ENCODE data around the gene ST3GAL4.
A peak's percentile ranks its signal among the peaks of the same experiment; 100 is the strongest.

Gene ST3GAL4

DNA sequence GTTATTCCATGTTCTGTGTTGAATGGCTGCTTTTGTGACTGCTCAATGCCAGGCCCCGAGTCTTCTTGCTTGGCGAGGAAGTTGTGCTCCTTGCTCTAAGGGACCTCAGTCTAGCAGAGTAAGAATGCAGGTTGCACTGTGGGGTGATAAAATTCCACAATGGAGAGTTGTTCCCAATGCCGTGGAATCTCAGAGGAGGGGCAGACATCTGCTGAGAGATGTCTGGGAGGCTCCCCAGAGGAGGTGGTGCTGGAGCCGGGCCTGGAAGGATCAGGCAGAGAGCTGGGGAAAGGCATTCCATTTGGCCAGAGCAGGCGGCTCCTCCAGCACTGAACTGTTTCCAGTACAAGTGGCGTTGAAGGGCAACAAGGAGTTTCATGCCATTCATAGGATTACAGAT is 55.2 kb downstream of the ST3GAL4 start:
- no peak for DNase-seq

DNA sequence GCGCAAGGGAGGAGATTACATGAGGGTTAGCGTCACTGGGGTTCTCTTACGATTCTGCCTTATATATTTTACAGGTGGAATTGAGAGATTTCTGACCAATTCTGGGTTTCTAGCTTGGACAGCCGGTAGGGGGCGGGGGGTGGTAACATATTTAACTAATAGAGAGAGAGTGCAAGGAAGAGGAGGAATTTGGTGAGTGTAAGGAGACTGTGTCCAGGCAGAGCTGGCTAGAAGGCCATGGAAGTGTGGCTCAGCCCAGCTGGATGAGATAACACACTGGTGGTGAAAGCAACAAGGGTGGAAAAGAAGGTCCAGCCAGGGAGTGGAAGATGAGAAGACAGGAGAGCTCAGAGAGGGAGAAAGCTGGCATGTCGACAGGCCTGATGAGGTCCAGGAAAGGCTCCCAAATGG is 56.5 kb downstream of the ST3GAL4 start:
- DNase-seq: no peak

DNA sequence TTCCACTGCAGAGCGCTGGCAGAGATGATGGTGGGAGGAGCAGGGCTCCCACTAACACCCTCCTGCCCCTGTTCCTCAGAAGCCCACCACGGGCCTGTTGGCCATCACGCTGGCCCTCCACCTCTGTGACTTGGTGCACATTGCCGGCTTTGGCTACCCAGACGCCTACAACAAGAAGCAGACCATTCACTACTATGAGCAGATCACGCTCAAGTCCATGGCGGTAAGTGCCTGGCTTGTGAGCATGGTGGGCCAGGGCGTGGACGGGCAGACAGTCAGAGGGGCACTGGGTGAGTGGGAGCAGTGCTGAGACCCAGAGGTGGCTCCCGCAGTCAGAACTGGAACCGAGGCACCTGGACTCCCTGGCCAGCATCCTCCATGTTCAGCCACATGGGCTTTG is 57.9 kb downstream of the ST3GAL4 start:
- no peak for DNase-seq

DNA sequence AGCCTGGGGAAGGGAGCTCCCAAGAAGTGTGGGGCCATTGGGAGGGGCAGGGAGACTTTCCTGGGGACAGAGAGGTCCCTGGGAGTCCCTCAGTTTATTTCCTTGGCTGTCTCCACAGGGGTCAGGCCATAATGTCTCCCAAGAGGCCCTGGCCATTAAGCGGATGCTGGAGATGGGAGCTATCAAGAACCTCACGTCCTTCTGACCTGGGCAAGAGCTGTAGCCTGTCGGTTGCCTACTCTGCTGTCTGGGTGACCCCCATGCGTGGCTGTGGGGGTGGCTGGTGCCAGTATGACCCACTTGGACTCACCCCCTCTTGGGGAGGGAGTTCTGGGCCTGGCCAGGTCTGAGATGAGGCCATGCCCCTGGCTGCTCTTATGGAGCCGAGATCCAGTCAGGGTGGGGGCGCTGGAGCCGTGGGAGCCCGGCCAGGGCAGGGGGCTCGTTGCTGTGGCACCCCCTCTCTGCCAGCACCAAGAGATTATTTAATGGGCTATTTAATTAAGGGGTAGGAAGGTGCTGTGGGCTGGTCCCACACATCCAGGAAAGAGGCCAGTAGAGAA is 58.4 kb downstream of the ST3GAL4 start:
- DNase-seq: no peak

DNA sequence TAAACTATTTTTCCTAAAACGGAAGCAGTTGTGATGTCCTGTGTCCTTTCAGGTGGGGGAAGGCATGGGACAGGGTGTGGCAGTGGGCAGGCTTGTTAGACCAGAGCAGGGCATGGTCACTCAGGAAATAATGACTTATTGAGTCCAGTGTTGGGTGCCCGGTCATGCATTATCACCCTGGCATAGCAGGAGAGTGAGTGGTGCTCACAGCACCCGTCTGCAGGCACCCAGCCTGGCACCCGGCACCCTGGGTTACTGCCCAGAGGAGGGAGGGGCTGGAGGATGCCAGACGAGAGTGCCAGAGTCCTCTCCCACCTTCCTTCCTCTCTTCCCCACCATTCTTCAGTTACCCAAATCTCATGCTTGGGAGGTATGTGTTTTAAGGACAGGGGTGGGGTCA is 59.1 kb downstream of the ST3GAL4 start:
- DNase-seq: no peak

DNA sequence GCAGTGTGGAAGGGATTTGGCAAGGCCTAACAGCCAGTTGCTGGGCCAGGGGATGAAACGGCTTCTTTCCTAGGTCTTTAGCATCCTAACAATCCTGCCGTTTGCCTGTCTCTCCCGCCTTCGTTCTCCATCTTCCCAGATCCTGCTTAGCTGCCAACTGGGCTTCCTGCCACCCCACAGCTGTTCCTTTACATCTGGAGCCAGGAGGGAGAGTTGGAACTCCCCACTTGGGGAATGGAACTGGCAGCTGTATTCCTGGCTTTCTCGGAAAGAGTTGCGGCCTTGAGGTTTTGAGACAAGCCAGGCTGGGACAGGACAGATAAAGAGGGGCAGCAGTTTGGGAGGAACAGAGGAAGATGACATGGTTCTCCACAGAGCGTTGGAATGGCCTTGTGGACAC is 59.6 kb downstream of the ST3GAL4 start:
- no peak for DNase-seq

DNA sequence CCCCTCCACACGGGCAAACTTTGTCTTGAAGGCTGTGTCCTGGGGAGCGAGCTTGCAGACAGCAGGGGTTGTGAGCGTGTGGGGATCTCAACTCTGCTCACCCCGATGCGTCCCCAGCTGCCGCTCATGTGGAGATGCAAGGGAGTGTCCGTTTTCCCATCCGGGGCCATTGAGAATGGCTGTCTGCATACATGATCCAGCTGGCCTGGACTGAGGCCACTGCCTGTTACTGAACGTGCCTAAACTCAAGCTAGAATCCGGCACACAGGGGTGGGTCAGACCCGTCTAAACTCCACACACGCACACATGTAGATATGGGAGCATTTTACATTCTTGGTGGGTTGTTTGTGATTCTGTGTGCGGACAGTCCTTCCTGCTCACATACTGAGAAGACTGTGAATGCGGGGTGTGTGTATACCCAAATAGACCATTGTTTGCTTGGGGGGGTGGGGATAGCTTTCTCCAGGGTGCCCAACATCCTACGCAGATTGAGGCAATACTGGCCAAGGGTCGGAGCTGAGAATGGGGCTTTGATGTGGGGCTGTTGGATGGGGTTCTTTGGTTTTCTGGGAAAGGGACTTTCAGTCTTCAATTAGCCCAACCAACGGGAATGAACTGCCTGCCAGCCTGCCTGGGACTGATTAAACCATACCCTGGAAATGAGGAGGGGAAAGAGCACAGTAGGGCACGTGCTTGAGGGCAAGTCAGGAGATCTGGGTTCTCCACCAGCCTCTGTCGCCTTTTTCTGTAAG is 60.4 kb downstream of the ST3GAL4 start:
- no peak for DNase-seq

DNA sequence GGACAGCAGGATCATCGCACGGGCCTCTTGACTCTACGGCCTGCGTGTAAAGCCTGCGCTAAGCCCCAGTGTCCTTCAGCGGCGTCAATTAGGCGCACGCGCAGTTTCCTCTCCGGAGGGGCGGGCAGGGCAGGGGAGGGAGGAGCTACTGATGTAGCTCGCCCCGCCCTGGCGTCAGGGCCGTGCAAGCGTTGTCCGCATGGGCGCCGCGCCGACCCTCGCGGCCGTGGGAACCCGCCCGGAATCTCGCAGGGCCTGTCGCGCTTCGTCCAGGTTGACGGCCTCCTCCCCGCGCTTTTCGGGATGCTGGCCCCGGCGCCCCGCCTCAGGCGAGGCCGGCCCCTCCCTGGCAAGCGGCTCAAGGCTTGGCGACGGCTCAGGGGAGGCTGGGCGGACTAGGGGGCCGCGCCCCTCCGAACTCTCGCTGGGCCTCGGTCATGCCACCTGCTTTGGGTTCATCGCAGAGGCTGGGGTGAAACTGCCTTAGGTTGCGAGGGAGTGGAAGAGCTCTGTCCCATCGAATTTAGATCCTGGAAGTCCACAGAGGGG is 61.1 kb downstream of the ST3GAL4 start:
- DNase-seq: peak; percentile 91

DNA sequence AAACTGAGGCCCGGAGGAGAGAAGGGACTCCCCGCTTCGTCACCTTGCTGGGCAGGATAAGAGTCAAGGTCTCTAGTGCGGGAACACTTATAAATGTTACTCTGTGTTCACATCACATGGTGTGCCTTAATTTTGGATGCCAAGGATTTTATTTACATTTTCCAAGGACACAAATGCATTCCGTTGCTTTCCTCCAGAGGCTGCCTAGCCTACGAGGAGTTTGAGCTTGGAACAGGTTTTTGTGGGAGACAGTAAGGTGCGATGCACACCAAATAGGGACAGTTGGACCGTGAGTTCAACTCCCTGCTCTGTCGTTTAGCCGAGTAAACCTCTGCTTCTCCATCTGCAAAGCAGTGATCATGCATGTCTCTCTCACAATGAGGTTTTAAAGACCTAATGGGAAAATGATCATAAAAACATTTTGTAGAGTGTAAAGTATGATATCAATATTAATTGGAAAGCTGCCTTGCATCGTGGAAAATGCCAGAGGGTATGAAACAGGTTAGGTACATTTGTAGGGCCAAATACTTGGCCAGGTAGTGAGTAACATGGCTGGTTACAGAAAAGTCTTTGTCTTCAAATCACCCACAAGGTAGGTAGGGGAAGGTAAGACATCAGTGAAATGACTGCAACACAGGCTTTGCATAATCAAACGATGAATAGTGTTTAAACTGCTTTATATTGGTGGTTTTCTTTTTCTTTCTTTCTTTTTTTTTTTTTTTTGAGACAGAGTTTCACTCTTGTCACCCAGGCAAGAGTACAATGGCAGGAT is 61.8 kb downstream of the ST3GAL4 start:
- DNase-seq: no peak

DNA sequence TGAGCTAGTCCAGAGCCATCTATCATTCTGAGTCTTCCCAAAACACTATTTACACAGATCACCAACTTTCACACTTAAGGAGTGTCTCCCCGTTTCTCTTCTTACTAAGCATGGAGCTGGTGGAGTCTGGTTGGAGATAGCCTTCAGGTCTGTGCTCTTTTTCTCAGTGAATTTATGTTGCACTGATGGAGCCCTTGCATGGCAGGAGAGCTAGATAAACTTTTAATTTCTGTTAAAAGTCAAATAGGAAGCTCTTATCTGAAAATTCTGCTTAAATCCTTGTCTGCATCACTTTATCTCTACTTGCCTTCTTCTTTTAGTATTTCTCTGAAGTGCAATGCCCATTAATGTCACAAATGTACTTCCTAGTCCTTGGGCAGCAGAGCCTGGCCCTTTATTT is 63.4 kb downstream of the ST3GAL4 start:
- no peak for DNase-seq

DNA sequence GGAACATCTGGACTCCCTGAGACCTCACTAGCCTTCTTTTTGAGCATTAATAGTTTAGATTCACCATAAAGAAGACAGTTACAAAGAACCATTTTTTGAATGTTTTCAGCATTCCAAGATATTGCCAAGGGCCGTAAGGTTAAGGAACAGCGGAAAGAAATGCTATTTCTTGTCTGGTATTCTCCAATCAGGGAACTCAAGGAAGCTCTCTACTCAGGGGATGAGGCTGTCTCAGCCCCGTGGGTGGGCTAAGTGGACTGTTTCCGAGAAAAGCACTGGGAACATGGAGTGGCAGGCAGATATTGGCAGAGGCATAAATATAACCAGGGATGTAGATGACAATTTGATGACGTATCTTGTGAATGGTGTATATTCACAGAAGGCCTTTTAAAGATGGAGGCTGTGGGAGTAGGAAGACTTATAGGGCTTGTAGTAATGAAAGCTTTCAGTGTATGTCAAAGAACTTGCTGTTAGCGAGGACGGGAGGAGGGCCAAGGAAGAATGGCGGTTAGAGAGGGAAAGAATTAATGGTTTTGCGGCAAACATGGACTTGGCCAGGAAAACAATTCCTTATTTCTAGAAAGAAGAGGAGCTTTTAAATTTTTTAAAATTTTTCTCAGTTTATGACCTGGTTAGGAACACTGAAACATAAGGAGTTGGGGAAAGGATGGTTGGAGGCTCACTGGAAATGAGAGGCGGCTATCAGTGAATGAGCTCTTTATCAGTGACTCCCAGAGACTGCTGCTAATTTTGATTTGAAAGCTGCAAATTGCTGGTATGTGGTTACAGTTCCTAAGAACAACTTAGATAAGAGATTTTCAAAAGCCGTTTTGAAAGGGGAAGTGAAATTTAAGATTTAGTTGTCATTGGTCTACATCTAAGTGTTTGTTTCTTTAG is 64.6 kb downstream of the ST3GAL4 start:
- DNase-seq: no peak

DNA sequence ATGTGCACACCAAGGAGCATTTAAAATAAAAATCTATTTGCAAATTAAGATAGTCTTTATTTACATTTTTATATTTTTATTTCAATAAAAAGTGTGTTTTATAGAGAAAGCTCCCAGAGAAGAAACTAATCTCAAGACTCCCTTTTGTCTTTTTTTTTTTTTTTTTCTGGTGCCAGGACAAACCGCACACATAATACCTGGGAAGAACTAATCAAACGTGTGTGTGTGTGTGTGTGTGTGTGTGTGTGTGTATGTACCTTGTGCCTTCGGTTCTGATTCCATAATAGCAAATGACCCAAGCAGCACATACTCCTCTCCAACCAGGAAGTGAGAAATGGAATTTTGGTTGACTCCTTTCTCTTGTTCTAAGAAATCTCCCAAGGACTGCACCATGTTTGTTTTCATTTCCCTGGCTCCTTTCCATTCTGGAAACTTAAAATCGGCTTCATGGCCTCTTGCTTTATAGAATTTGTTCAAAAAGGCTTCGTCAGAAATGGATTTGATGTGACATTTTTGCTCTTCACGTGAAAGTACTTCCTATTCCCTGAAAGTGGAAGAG is 65.3 kb downstream of the ST3GAL4 start:
- no peak for DNase-seq

DNA sequence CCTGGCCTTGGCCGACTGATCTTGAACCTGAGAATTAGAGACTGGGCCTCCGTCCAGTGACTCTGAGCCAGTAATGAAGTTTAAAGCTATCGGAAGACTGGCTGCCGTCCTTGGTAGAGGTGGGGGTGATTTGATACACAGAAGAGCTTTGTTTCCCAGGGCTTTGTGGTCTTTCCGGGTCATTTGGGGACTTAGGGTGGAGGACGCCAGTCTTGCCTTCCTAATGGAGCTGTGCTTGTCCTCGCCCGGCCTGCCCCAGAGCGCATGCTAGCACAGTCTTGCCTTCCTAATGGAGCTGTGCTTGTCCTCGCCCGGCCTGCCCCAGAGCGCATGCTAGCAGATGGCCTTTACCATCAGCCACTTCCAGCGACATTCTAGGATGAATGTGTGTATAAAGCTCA is 65.8 kb downstream of the ST3GAL4 start:
- peak; percentile 59 for DNase-seq

DNA sequence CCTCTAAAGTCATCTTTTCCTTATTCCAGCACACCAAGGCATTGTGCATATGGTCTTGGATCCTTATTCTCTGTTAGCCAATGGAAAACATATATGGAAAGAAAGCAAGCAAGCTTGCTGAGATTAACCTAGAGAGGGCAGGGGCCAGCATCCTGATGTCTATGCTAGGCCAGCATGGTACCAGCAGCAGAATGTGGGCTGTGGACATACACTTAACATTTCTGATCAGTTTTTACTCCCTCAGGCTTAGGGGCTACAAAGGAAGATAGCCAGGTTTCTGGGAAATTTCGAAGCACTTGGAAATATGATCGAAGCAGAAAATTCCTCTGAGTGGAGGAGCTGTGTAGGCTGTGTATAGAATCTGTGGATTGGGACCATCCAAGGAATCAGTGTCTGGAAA is 67.0 kb downstream of the ST3GAL4 start:
- no peak for DNase-seq

DNA sequence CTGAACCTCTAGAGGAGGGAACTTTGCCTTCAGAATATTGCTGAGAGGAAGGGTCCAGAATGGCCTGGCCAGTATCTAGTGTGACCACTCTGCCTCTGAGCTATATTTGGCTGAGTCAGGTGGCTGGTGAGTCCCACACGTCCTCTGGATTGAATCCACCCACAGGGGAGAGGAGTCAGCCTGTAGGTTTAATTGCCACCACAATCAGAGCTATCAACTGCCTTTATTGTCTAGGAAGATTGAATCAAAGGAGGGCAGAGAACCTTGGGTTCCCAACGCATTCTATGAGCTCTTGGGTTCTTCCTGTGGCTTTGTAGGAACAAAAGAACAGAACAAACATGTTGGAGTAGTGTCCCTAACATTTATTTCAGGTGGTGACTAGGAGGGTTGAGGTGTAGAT is 67.7 kb downstream of the ST3GAL4 start:
- no peak for DNase-seq

DNA sequence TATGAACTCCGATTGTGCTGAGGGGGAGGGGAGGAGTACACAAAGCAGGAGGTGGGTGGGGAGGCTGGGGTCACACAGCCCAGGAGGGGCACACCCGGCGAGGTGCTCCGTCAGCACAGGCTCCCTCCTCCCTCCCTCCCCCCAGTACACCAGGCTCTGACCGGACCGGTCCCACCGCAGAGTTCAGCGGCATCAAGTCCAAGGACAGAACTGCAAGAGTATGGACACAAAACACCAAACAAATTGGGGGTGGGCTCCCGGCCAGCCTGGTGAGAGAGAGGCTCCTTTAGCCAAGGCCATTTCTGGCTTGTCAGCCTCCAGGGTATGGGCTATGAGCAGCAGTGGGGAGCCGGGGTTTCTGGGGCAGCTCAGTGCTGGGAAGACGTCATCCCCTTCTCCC is 68.3 kb downstream of the ST3GAL4 start:
- DNase-seq: no peak

DNA sequence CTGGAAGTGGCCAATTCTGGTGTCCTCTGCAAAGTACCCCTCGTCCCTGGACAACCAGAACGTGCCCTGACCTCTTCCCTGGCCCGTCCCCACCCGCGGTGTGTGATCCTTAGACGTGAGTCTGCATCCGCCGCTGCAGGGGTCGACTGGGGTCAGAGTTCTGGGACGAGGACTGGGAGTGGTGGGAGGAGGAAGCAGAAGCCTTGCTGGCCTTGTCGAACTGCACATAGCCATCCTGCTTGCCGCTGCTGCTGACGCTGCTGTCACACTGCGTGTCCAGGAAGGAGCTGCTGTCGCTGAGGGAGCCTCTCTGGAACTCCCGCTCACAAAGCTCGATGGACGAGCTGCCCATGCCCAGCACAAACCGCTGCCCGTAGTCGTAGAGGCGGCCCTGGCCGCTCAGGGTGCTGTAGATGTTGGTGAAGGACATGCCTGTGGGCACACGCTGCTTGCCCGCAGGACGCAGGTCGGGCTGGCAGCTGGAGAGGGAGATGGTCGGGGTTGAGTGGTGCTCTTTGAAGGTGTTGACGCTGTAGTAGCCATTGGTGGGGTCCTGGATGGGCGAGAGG is 69.1 kb downstream of the ST3GAL4 start:
- no peak for DNase-seq

DNA sequence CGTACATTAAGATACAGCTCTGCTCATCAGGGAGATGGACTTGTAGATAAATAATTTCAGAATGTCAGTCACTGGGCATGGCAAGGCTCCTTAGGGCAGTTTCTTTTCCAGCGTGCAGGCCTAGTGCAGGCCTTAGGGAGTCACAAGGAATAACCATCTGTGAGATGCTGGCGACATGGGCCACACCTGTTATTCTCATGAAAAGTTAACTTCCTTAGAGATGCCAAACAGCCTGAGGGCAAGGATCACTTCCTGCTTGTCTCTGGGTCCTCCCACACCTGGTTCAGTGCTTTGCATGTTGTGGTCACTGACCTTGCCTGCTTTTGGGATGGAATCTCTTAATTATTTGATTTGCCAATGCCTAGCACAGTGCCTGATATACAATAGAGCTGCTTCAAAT is 70.6 kb downstream of the ST3GAL4 start:
- DNase-seq: no peak

DNA sequence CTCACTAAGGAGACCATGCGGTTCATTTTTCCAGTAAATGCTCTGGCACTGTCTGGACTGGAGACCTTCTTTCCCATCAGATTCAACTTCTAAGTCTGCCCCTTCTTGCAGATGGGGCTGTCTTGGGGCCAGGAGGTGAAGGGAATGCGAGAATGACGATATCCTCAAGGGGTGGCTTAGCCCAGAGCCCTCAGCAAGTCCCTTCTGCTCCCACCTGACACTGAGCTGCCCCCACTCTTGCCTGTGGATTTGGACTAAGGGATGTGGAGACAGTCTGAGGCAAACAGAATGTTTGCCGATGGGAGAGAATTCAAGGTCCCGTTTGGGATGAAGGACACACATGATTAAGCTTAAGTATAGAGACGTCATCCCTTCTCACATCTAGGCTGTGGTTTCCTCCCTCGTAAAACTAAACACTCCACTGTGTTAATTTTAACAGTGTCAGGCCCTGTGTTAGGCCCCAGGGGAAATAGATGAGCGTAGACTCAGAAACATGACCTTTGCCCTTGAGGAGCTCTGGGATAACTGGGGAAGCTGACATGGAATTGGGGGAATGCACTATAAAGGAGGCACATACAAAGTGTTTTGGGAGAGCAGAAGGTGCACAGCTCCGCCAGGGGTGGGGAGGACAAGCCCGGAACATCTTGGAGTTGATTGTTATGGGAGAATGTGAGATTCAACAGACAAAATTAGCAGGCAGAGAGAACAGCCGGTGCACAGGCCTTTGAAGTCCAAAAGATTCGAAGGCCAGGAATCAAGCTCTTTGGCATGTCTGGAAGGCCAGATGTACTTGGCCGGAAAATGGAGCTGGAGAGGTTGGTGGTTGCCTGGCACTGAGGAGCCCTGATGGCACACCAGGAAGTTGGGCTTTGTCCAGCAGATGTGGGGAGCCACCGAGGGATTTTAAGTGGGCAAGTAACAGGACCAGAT is 71.6 kb downstream of the ST3GAL4 start:
- no peak for DNase-seq

DNA sequence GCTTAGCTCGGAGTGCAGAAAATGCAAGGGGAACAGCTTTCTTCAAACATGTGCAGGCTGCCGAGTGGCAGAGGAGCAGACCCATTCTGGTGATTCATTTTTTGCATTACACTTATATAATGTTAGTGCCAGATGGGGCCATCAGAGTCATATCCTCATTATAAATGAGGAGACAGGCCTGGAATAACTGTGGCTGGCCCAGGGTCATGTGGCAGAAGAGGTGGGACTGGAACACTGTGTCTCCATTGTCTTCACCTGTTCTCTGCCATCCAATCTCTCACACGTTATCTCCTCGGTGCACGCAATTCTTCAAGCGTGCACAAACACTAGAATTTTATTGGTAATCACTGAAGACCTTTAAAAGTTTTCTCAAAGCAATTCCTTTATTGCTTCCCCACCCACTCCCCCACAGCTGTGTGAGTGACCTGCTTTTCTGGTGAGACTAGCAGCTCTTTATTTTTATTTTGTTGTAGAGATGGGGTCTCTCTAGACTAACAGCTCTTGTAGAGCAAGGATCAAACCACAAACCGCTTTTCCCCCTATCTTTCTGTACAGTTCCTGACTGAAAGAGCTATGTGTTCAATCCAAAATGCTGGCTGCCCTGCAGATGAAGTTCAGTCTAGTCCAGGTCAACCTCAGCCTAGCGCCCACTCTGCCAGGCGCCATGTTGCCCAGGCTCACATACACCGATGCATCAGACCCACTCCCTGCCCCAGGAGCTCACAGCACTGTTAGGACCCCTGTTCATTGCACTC is 75.3 kb downstream of the ST3GAL4 start:
- no peak for DNase-seq

Measured in NCI-H82 (cell line).